Brain microvascular endothelial cell (primary cell): ENCODE data around the gene MAN1C1.

Experiments
- DNase-seq: peaks from one replicate; pipeline ENCODE4 v3.0.0-alpha.2; 2020
- H3K27ac ChIP-seq: fragments of 250-450 bp; sonication (Bioruptor Pico); 2 replicates; pipeline ENCODE4 v1.5.1; 2020; ENCODE audit warnings: mild to moderate bottlenecking, moderate library complexity
- H3K27me3 ChIP-seq: fragments of 250-450 bp; sonication (Bioruptor Pico); replicated peaks from 2 replicates; pipeline ENCODE4 v1.5.1; 2020; ENCODE audit warnings: mild to moderate bottlenecking
- H3K36me3 ChIP-seq: fragments of 250-450 bp; sonication (Bioruptor Pico); replicated peaks from 2 replicates; pipeline ENCODE4 v1.5.1; 2020; ENCODE audit warnings: mild to moderate bottlenecking
- H3K4me3 ChIP-seq: 2 replicates; pipeline ENCODE4 v1.5.1; 2011; ENCODE audit warnings: low read depth, mild to moderate bottlenecking, control low read depth, low read length, moderate library complexity
- in situ Hi-C: cut with HindIII; loops from 2 replicates; pipeline ENCODE4 v1.10.0; 2017; ENCODE audit warnings: low sequenced_read_pairs, low pct_ligation_motif_present
- TF ChIP-seq, protein P1 (sequence below): IDR thresholded peaks from 2 replicates; pipeline ENCODE4 v1.5.1; 2011; ENCODE audit warnings: low read depth, mild to moderate bottlenecking, moderate library complexity, low read length, control low read depth, inconsistent platforms; ENCODE audit errors: missing control alignments

Gene MAN1C1

DNA sequence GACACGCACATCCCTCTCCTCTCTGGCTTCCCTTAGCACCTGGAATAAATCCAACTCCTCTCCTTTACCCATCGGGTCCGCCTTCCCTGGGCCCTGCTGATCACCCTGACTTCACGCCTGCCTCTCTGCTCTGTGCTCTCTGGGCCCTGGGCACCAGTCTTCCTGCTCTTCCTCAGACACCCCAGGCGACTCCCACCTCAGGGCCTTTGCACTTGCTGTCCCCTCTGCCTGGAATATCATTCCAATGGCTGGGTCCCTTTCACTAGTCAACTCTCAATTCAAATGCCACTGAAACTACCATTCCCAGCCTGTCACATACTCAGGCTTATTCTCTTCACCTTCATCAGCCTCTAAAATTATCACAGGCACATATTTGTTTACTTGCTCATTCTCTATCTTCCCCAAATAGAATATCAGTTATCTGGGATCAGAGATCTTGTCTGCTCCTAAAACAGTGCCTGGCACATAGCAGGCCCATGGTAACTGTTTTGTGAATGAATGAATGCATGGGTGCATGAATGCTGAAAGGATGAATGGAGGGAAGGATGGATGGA, 156.2 kb downstream of the MAN1C1 start:
- no peak overlapping the region for H3K4me3 ChIP-seq
- in situ Hi-C loops = no loop called here
- no peak for DNase-seq

DNA sequence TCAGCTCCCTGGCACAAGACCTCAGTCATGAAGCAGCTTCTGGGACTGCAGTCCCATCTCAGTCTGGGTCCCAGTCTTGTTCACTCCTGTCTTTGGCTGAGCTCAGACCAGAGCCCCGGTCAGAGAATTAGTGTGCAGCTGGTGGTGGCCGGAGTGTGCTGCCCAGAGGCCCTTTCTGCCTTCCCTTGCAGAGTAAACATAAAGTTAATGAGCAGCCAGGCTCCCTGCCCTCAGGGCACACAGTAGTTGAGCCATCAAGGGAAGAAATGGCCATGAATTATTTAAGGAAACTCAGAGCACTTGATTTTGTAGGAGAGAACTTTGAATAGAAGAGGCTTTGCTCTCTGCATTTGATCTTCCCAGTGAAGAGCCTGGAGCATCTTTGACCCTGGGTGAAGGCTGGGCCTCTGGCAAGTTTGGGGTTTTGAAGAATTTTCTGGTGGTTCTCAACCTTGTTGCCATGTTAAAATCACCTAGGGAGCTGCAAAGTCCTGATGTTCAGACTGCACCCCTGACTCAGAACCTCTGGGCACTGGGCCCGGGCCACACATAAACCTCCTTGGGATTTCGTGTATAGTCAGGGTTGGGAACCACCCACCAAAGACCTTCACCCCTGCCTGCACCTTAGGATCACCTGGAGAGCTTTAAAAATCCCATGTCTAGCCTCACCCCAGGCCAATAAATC, 157.0 kb downstream of the MAN1C1 start:
- no peaks in the 10 kb centered on the region for H3K27me3 ChIP-seq
- no peak overlapping the region for H3K27ac ChIP-seq
- no peak overlapping the region for H3K4me3 ChIP-seq
- H3K36me3 ChIP-seq = no peaks in the 10 kb centered on the region
- DNase-seq = no peak
- TF ChIP-seq, protein P1, sequence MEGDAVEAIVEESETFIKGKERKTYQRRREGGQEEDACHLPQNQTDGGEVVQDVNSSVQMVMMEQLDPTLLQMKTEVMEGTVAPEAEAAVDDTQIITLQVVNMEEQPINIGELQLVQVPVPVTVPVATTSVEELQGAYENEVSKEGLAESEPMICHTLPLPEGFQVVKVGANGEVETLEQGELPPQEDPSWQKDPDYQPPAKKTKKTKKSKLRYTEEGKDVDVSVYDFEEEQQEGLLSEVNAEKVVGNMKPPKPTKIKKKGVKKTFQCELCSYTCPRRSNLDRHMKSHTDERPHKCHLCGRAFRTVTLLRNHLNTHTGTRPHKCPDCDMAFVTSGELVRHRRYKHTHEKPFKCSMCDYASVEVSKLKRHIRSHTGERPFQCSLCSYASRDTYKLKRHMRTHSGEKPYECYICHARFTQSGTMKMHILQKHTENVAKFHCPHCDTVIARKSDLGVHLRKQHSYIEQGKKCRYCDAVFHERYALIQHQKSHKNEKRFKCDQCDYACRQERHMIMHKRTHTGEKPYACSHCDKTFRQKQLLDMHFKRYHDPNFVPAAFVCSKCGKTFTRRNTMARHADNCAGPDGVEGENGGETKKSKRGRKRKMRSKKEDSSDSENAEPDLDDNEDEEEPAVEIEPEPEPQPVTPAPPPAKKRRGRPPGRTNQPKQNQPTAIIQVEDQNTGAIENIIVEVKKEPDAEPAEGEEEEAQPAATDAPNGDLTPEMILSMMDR = no peak
- in situ Hi-C loops = no loop called here

More for the DNA sequence above, 156.2 kb downstream of the MAN1C1 start:
- Histone ChIP-seq H3K27ac (no peak overlapping the region), H3K36me3 (no peaks in the 10 kb centered on the region), H3K27me3 (no peaks in the 10 kb centered on the region)
- TF ChIP-seq, protein P1 = no peak

DNA sequence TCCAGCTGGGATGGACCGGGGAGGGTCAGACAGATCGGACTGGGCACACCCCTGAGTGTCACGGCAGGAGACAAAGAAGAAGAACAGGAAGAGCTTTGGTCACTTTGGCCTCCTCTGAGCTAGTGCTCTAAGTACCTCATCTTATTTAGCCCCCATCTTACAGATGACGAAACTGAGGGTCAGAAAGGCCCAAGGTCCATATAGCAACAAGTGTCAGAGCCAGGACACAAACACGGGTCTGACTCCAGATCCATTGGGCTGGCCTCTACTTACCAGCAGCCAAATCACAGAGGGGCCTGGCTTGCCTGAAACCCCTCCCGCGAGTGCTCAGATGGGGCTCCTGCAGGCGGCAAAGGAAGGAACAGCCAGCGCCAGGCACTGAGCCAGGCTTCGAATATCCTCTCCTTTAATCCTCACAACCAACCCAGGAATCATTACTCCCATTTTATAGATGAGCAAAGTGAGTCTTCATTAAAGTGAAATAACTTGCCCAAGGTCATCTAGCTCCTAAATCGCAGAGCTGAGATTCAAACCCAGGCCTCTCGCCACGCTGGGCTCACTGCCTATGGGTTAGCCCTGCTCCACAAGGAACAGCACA, 157.7 kb downstream of the MAN1C1 start:
- DNase-seq = no peak
- Histone ChIP-seq H3K36me3 (no peaks in the 10 kb centered on the region), H3K27ac (no peak overlapping the region), H3K4me3 (no peak overlapping the region), H3K27me3 (no peaks in the 10 kb centered on the region)
- in situ Hi-C loops = no loop called here
- TF ChIP-seq, protein P1 = no peak

DNA sequence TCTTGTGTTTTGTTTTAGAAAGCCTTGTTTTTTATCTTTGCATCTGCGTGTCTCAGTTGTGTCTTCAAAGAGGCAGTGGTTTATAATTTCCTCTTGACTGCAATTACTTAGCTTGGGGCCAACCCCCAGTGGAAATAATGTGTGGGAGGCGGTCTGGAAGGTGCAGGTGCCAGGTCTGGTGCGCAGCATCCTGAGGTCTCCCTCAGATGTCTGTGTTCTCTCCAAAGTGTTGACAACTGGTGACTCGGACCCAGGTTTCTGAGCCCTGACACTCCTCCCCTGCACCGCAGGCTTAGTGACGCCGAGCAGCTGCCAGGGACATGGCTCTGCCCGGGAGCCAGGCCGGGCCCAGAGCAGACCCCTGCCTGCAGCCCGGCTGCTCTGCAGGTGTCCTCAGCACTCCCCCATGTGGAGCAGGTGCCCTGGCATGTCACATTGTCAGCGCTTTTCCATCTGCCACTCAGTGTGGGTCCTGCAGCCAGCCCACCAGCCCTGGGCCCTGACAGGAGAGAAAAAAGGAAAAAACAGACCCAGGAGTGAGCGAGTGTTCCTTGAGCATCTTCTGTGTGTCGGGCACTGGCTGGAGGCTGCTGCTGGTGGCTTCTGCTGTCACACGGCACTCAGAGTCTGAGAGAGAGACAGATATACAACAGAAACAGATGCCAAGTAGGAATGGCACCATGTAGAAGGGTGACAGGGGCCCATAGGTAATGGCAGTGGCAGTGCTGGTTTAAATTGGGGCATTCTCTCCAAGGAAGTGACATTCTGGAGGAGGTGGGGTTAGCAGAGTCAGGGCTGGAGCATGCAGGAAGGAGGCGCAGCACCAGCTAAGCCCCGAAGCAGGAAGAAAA, 158.6 kb downstream of the MAN1C1 start:
- H3K27me3 ChIP-seq = no peaks in the 10 kb centered on the region
- no peak overlapping the region for H3K27ac ChIP-seq
- H3K36me3 ChIP-seq = no peaks in the 10 kb centered on the region
- TF ChIP-seq, protein P1 = no peak
- in situ Hi-C loops = loop anchor here (25.0 kb wide), 1 partner anchor 163 kb away; the partner anchor contains the start of gene MAN1C1
- no peak for DNase-seq
- H3K4me3 ChIP-seq = no peak overlapping the region

DNA sequence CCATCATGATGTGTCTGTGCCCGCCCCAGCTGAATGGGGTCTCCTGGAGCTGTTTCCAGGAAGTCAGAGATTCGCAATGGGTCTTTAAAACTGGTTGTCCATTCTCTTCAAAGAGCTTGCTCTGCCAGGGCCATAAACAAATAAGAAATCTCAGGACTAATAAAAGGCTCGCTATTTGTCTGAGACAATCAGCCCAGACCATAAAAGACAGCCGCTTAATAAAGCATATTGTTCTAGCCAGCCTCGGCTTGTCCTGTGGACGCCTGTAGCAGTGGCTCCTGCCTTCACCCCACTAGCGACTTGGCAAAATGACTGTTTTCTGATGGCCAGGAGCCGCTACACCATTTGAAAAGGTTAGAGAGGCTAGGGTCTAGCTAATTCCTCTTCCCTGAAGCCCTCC, 162.8 kb downstream of the MAN1C1 start:
- Histone ChIP-seq H3K4me3 (no peak overlapping the region), H3K27me3 (no peaks in the 10 kb centered on the region), H3K36me3 (no peaks in the 10 kb centered on the region), H3K27ac (no peak overlapping the region)
- no peak for DNase-seq
- TF ChIP-seq, protein P1 = no peak
- in situ Hi-C loops = loop anchor here (25.0 kb wide), 1 partner anchor 167 kb away; the partner anchor contains the start of gene MAN1C1
